GM19099 (cell line): ENCODE results near the gene SLC16A11.

Experiments used
- POLR2A ChIP-seq: IDR thresholded peaks from 3 replicates; pipeline ENCODE4 v1.6.1; 2011; ENCODE audit warnings: low read depth; ENCODE audit not compliant: insufficient read length; ENCODE audit errors: extremely low read depth

SLC16A11 gene

DNA sequence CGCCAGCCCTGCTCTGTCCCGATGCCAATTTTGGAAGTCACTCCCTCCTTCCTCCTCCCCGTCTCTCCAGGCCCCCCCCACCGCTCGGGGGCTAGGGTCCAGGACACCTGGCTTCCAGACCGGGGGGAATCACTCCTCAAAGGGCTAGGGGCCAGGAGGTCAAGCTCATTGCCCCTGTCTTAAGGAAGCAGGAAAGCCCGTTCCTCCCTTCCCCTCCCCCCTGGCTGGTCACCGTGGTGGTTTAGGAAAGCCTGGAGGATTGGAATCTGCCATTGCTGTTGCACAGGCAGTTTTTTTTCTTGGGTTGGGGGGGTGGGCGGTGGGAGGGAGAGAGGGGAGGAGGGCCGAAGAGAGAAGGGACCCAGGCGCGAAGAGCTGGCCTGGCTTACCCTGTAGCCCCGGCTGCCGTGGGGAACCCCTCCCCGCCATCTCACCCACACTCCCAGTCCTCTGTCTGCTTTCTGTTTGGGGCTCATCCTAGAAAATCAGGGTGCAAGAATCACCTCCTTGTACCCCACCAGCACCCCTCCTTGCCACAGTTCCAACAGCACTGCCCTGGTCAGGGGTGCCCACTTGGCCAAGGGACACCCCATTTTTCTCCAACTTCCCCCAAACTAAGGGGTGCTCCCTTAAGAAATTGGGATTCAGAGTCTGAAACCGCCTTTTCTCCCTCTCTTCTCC lies 23.9 kb downstream of the SLC16A11 start:
- no peak for TF ChIP-seq POLR2A

DNA sequence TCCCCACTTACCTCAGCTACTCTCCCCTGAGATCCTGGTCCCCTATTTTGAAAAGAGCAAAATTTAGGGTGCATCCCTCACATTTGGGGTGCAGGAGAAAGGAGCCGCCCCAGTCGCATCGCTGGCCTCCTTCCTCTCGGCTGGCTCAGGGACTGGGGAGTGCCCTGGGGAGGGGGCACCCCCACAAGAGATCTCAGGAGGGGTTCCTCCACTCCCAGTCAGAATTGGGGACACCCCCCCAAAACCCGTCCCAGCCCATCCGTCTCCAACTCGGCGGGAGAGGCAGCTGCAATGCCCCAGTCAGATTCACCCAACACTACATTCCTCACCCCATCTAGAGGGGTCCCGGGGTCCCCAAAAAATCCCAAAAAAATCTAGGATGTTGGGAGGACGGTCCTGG lies 24.5 kb downstream of the SLC16A11 start:
- TF ChIP-seq POLR2A = no peak

- TF ChIP-seq POLR2A = no peak
Observed at GRCh38 chr17:7018331-7018964, 25.4 kb downstream of the SLC16A11 start.

DNA sequence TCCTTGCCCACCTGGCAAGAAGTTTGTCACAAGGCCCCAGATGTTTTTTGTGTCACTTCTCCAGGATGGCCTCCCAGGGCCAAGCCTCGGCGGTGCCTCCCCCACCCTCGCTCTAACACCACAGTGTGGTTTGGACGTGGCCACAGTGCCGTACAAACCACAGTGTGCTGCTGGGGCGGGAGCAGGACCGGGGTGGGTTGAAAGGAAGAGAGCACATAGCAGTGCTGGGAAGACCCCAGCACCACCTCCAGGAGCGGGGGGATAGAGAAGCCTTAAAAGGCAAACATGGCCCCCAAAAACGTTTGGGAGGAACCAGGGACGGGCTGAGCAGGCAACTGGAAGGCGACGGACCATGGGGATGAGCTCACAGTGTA lies 26.1 kb downstream of the SLC16A11 start:
- TF ChIP-seq POLR2A = no peak

GRCh38 chr17:7016886-7017826 lies 26.7 kb downstream of the SLC16A11 start:
- TF ChIP-seq POLR2A = no peak

DNA sequence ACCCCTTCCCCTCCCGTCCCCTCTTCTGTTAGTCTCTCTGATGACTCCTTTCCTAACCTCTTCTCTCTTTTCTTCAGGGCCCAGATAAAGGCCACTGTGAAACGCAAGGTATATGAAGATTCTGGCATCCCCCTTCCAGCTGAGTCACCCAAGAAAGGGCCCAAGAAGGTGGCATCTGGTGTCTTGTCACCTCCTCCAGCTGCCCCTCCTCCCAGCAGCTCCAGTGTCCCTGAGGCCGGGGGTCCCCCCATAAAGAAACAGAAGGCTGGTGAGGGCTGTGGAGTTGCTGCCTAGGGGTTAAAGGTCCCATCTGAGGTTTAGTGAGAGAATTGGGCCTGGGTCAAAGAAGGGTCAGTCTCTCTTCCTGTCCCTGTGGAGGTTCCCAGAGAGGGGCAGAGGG lies 27.5 kb downstream of the SLC16A11 start:
- TF ChIP-seq POLR2A = no peak

GRCh38 chr17:7014995-7015958 lies 28.6 kb downstream of the SLC16A11 start:
- peak; percentile 71 for TF ChIP-seq POLR2A

GRCh38 chr17:7014261-7014994 lies 29.5 kb downstream of the SLC16A11 start:
- peak; percentile 95 for TF ChIP-seq POLR2A

DNA sequence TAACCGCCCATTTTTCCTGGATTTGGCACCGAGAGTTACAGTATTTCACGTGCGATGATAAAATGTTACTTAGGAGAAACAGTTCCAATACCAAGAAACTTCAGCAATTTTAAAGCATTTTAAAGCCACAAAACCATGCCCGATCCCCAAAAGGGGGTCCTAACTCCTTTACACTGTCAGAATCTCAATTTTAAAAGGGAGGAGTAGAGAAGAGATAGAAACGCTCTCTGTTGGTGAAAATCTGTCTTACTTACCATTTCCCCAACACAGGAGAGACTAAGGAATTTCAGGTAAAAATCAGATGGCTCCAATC lies 32.0 kb downstream of the SLC16A11 start:
- TF ChIP-seq POLR2A = no peak

DNA sequence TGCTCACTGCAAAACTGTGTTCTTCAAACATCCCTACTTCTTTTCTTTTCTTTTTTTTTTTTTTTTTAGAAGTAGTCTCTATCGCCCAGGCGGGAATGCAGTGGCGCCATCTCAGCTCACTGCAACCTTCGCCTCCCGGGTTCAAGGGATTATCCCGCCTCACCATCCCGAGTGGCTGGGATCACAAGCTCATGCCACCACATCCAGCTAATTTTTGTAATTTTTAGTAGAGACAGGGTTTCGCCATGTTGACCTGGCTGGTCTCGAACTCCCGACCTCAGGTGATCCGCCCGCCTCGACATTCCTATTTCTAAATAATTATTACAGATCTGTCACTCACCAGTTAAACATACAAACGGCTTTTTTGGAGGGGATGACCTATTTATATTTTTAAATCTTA lies 32.5 kb downstream of the SLC16A11 start:
- no peak for TF ChIP-seq POLR2A

DNA sequence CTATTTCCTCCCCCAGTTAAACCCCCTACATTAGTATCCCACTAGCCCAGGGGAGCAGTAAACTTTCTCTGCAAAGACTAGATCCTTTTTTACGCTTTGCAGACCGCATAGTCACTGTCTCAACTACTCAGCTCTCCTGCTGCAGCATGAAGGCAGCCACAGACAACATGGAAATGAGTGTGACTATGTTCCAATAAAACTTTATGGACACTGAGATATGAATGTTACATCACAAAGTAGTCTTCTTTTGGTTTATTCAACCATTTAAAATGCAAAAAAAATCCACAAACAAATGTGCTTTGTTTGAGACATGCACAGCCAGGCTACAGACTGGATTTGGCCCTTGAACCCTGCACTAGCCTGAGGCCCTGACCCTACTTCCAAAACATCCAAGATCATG lies 33.4 kb downstream of the SLC16A11 start:
- no peak for TF ChIP-seq POLR2A

GRCh38 chr17:7007143-7007542 lies 36.7 kb downstream of the SLC16A11 start:
- TF ChIP-seq POLR2A = no peak

GRCh38 chr17:7005716-7006115 lies 38.2 kb downstream of the SLC16A11 start:
- TF ChIP-seq POLR2A = no peak

- no peak for TF ChIP-seq POLR2A
Observed at GRCh38 chr17:7004398-7005253, 39.3 kb downstream of the SLC16A11 start.

DNA sequence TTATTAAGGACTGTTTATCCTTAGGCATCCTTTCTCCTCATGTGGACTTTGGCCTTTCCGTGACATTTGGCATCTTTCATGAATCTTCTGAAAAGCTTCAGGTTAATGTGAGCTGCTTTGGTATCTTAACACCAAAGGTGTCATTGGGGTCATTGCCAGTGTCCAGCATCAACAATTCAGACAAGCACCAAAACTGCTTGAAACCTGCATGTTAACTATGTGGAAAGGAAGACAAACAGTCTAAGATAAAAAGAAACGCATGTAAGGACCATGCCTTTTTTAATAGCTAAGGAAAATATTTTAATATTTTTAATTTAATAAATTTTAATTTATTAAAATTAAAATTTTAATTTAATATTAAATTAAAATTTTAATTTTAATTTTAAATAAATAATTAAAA lies 40.1 kb downstream of the SLC16A11 start:
- no peak for TF ChIP-seq POLR2A
